K562 (cell line): ENCODE data around the gene SLC25A17. TPM values are rescaled to one million over a fixed set of nuclear protein-coding genes. Genes with fewer than 3 reads are reported as not detected.

Source experiments
- CREB5 ChIP-seq: fragments of 250-450 bp; sonication (Bioruptor Pico); IDR thresholded peaks from 2 replicates; pipeline ENCODE4 v1.5.0; 2020; ENCODE audit warnings: mild to moderate bottlenecking
- DLX4 ChIP-seq: fragments of 250-450 bp; sonication (Bioruptor Pico); IDR thresholded peaks from 2 replicates; pipeline ENCODE4 v1.6.1; 2021; ENCODE audit warnings: mild to moderate bottlenecking
- ZNF318 ChIP-seq, 2 experiments: fragments of 450-650 bp; IDR thresholded peaks; 2 replicates each; pipeline ENCODE4 v1.6.1; 2016; ENCODE audit warnings: mild to moderate bottlenecking in 2 of 2, borderline replicate concordance in 1 of 2, low read depth in 1 of 2, moderate library complexity in 1 of 2
- polyA plus RNA-seq, 8 experiments: library from polyadenylated mRNA; depleted of rRNA in 4 of 8; stranded (reverse) in 5 of 8; unstranded in 3 of 8; fragments of >200 nt; fragmentation: Nextera tagmentation in 2 of 8; fragmentation: Illumina TruSeq in 1 of 8; extraction: Ambion mirVana in 2 of 8; extraction: Trizol in 1 of 8; gene quantifications; 2 replicates each; pipeline versions ENCODE4 v1.2.1 to v1.2.3, GENCODE V29; 2011 to 2014; ENCODE audit warnings: inconsistent platforms in 1 of 8, missing spikeins in 1 of 8
- total RNA-seq, 7 experiments: library from RNA; depleted of rRNA in 6 of 7; stranded (reverse); fragments of >200 nt in 6 of 7; fragmentation: Illumina TruSeq in 2 of 7; extraction: Trizol in 2 of 7; gene quantifications; 2 replicates each; pipeline versions ENCODE4 v1.2.1 to v1.2.3, GENCODE V29; 2011 to 2021; ENCODE audit warnings: low replicate concordance in 1 of 7

The SLC25A17 gene
- total and polyA plus RNA-seq, 9 of the 15 experiments (the other 6 are each of a cell fraction or from before 2014, with no cell fraction given), result 32.6 to 136 (median 56.2) TPM

GRCh38 chr22:40818747-40819598 is at the start of gene SLC25A17 (continued):
- TF ChIP-seq ZNF318 (IDR thresholded peaks at IDR 0.05; ENCODE audit: borderline replicate concordance in 1 of 2, low read depth in 1 of 2), result no peak
- TF ChIP-seq DLX4 (CRISPR knock-in tag), result no peak
- no peak for TF ChIP-seq CREB5 (CRISPR knock-in tag)
